Measurements from ENCODE around the gene VSTM4.

Gene VSTM4

DNA sequence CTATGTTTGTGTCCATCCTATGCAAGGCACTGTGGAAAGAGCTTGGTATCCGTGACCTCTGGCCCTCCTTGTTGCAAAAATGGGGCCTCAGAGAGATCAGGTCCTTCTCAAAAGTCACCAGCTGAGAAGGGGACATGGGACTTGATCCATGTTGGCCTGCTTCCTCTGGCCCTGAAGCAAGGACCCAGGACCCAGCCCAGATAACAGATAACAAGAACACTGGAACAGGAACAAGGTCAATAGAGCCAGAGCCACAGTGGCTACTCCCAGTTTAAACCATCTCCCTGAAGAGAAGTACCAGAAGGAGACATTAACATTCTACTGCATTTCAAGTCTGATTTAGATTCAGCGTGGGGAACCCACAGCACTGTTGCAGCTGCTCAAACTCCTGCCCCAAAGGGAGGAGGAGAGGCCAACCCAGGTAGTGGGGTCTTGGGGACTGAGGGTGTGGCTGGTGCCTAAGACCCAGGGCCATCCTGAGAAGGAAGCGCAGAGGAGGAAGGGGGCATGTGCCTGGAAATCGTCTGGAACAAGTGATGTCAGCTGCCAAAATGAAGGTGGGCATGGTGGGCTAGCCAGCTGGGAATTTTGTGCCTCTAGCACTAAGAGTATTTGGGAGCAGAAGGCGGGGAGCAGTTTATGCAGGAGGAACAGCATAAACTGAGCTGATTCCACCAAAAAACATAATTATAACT is 61.2 kb downstream of the VSTM4 start:
- Histone ChIP-seq H3K9me2 (replicated peaks; ENCODE audit: low read depth, low read length) (no peaks in the 10 kb centered on the region), H3K36me3 (ENCODE audit: insufficient read depth, low read length) (no peaks in the 10 kb centered on the region), H3K9me3 (ENCODE audit: insufficient read depth, low read depth, low read length) (no peaks in the 10 kb centered on the region), H3K9ac (ENCODE audit: low read depth, low read length, poor library complexity, severe bottlenecking) (no peak overlapping the region), H3K27me3 (ENCODE audit: insufficient read depth, low read length, poor library complexity, severe bottlenecking) (peaks cover 3% of the 10 kb centered on the region), H3K79me2 (ENCODE audit: insufficient read depth, low read length) (no peaks in the 10 kb centered on the region), H4K20me1 (ENCODE audit: insufficient read depth, low read length, poor library complexity, severe bottlenecking) (no peaks in the 10 kb centered on the region), H3K4me1 (ENCODE audit: insufficient read depth, low read length, poor library complexity, severe bottlenecking) (no peaks in the 10 kb centered on the region), H3F3A (ENCODE audit: low read depth) (no peaks in the 10 kb centered on the region), H2AFZ (ENCODE audit: low read length) (no peak overlapping the region), H3K4me3 (ENCODE audit: low read length, poor library complexity, severe bottlenecking) (no peak overlapping the region), H3K4me2 (ENCODE audit: low read depth, low read length, poor library complexity, severe bottlenecking) (no peak overlapping the region)
- TF ChIP-seq, protein P1, sequence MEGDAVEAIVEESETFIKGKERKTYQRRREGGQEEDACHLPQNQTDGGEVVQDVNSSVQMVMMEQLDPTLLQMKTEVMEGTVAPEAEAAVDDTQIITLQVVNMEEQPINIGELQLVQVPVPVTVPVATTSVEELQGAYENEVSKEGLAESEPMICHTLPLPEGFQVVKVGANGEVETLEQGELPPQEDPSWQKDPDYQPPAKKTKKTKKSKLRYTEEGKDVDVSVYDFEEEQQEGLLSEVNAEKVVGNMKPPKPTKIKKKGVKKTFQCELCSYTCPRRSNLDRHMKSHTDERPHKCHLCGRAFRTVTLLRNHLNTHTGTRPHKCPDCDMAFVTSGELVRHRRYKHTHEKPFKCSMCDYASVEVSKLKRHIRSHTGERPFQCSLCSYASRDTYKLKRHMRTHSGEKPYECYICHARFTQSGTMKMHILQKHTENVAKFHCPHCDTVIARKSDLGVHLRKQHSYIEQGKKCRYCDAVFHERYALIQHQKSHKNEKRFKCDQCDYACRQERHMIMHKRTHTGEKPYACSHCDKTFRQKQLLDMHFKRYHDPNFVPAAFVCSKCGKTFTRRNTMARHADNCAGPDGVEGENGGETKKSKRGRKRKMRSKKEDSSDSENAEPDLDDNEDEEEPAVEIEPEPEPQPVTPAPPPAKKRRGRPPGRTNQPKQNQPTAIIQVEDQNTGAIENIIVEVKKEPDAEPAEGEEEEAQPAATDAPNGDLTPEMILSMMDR (conservative IDR thresholded peaks at IDR 0.05; ENCODE audit: low read length): no peak
- TF ChIP-seq EZH2phosphoT487 (IDR thresholded peaks at IDR 0.05; ENCODE audit: borderline replicate concordance): no peak

DNA sequence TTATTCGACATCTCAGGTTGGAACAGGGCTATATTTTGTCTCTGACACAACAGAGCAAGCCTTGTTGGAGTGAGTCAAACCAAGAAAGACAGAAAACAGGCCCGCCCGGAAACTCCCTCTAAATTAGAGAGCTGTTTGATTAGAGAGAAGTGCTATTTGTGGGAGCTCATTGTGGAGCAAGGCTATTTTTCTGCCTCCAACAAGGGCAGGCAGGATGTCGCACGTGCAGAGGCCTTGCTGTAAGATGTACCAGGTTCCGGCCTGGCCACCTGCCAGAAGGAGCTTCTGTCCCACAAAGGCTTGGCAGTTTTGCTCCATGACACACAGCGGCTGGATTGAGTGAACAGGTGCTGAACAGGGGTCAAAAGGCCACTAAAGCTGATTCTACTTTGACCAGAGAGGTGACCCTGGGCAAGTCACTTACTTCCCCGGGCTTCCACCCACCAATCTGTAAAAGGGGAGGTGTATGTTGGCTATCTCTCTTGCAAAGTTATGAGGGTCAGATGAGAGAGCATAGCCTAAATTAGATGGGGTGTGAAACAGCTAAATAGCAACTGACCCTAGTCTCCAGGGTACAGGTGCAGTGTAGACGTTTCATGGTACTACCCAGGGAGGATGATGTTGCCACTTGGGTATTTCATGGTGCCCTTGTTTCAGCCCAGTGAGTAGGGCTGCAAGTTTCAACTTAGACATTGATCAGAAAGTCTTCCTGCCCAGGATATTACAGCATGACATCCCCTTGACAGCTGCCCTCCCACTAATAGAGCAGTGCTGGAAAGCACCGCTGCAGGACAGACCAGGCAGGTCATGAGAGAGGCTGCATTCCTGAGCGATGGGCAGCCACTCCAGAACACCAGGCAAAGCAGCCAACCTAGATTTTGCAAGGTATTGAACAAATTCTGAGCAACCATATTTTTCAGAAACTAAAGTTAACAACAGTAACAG is 62.0 kb downstream of the VSTM4 start:
- Histone ChIP-seq H3K9me3 (ENCODE audit: insufficient read depth, low read depth, low read length) (no peaks in the 10 kb centered on the region), H3K4me3 (ENCODE audit: low read length, poor library complexity, severe bottlenecking) (no peak overlapping the region), H3K9ac (ENCODE audit: low read depth, low read length, poor library complexity, severe bottlenecking) (no peak overlapping the region), H4K20me1 (ENCODE audit: insufficient read depth, low read length, poor library complexity, severe bottlenecking) (no peaks in the 10 kb centered on the region), H3K79me2 (ENCODE audit: insufficient read depth, low read length) (no peaks in the 10 kb centered on the region), H3K4me2 (ENCODE audit: low read depth, low read length, poor library complexity, severe bottlenecking) (no peak overlapping the region), H3K4me1 (ENCODE audit: insufficient read depth, low read length, poor library complexity, severe bottlenecking) (no peaks in the 10 kb centered on the region), H3K27me3 (ENCODE audit: insufficient read depth, low read length, poor library complexity, severe bottlenecking) (peaks cover 4% of the 10 kb centered on the region), H2AFZ (ENCODE audit: low read length) (no peak overlapping the region), H3K36me3 (ENCODE audit: insufficient read depth, low read length) (no peaks in the 10 kb centered on the region), H3F3A (ENCODE audit: low read depth) (no peaks in the 10 kb centered on the region), H3K9me2 (replicated peaks; ENCODE audit: low read depth, low read length) (no peaks in the 10 kb centered on the region)
- TF ChIP-seq EZH2phosphoT487 (IDR thresholded peaks at IDR 0.05; ENCODE audit: borderline replicate concordance): no peak
- TF ChIP-seq, protein P1 (conservative IDR thresholded peaks at IDR 0.05; ENCODE audit: low read length): no peak

DNA sequence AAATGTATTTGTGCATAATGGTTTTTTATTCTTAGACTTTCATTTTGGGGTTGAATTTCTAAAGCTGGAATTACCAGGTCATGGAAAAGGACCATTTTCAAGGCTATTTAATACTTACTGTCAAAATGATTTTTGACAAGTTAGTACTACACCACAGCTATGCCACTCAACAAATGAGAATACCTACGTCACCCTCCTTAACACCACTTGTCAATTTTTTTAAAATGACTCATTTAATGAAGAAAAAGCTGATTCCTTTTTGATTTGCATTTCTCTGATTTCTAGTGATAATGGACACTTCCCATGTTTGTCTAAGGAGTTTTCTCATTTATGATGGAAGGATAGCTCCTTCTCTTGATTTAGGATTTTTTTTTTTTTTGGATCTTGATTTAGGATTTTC is 63.3 kb downstream of the VSTM4 start:
- no peak overlapping the region for H3K4me2 ChIP-seq (ENCODE audit: low read depth, low read length, poor library complexity, severe bottlenecking)

More for the DNA sequence above, 63.3 kb downstream of the VSTM4 start:
- Histone ChIP-seq H2AFZ (ENCODE audit: low read length) (no peak overlapping the region), H3K27me3 (ENCODE audit: insufficient read depth, low read length, poor library complexity, severe bottlenecking) (peaks cover 4% of the 10 kb centered on the region), H3K9ac (ENCODE audit: low read depth, low read length, poor library complexity, severe bottlenecking) (no peak overlapping the region), H3K9me3 (ENCODE audit: insufficient read depth, low read depth, low read length) (no peaks in the 10 kb centered on the region), H3K79me2 (ENCODE audit: insufficient read depth, low read length) (no peaks in the 10 kb centered on the region), H3K4me1 (ENCODE audit: insufficient read depth, low read length, poor library complexity, severe bottlenecking) (no peaks in the 10 kb centered on the region), H3F3A (ENCODE audit: low read depth) (no peaks in the 10 kb centered on the region), H3K9me2 (replicated peaks; ENCODE audit: low read depth, low read length) (no peaks in the 10 kb centered on the region), H3K36me3 (ENCODE audit: insufficient read depth, low read length) (no peaks in the 10 kb centered on the region), H3K4me3 (ENCODE audit: low read length, poor library complexity, severe bottlenecking) (no peak overlapping the region), H4K20me1 (ENCODE audit: insufficient read depth, low read length, poor library complexity, severe bottlenecking) (no peaks in the 10 kb centered on the region)
- TF ChIP-seq EZH2phosphoT487 (IDR thresholded peaks at IDR 0.05; ENCODE audit: borderline replicate concordance): no peak
- TF ChIP-seq, protein P1 (conservative IDR thresholded peaks at IDR 0.05; ENCODE audit: low read length): no peak

Data from Loucy (cell line).